AG09319 (cell line): ENCODE measurements around the gene PTDSS2.

Source experiments
- DNase-seq: peaks from one replicate; pipeline ENCODE4 v3.0.0-alpha.2; 2010; ENCODE audit warnings: low read depth; ENCODE audit errors: extremely low read depth
- CTCF ChIP-seq: IDR thresholded peaks from 2 replicates; pipeline ENCODE4 v1.5.1; 2011; ENCODE audit warnings: low read depth, mild to moderate bottlenecking, inconsistent platforms, low read length, moderate library complexity

The PTDSS2 gene

GRCh38 chr11:443542-444199, 6.4 kb upstream of the PTDSS2 start:
- DNase-seq, result no peak
- no peak for TF ChIP-seq CTCF

GRCh38 chr11:444396-445144, 5.5 kb upstream of the PTDSS2 start:
- TF ChIP-seq CTCF, result no peak
- DNase-seq, result no peak

GRCh38 chr11:445765-446588, 4.1 kb upstream of the PTDSS2 start:
- no peak for TF ChIP-seq CTCF
- no peak for DNase-seq

GRCh38 chr11:446891-447290, 3.2 kb upstream of the PTDSS2 start:
- DNase-seq, result no peak
- TF ChIP-seq CTCF, result no peak

GRCh38 chr11:447923-448731, 2.0 kb upstream of the PTDSS2 start:
- DNase-seq, result peak; percentile 60
- peak; percentile 91 for TF ChIP-seq CTCF

GRCh38 chr11:450809-451451, 851 bp downstream of the PTDSS2 start:
- TF ChIP-seq CTCF, result no peak; the same call in none of the 2 replicates
- DNase-seq, result no peak
